Erythroblast (primary cell): ENCODE data around the gene PARP6.

Experiments
- GATA1 ChIP-seq: IDR thresholded peaks from 2 replicates; pipeline ENCODE4 v1.6.1; 2011; ENCODE audit warnings: low read depth, mild to moderate bottlenecking, control low read depth, low read length, moderate library complexity
- POLR2A ChIP-seq: IDR thresholded peaks from 2 replicates; pipeline ENCODE4 v1.6.1; 2011; ENCODE audit warnings: mild to moderate bottlenecking, low read length

- TF ChIP-seq POLR2A (peak; percentile 25), GATA1 (no peak)
Measured at GRCh38 chr15:72272213-72272996, at the start of gene PARP6.
